ACHN (cell line): ENCODE data around the gene TRIM71.

Source experiments
- DNase-seq: peaks from one replicate; pipeline ENCODE4 v3.0.0-alpha.2; 2015
- in situ Hi-C: cut with HindIII; loops from 2 replicates; pipeline ENCODE4 v1.10.0; 2017; ENCODE audit warnings: low sequenced_read_pairs, low pct_ligation_motif_present, low pct_unique_long_range_greater_than_20kb

Gene TRIM71

DNA sequence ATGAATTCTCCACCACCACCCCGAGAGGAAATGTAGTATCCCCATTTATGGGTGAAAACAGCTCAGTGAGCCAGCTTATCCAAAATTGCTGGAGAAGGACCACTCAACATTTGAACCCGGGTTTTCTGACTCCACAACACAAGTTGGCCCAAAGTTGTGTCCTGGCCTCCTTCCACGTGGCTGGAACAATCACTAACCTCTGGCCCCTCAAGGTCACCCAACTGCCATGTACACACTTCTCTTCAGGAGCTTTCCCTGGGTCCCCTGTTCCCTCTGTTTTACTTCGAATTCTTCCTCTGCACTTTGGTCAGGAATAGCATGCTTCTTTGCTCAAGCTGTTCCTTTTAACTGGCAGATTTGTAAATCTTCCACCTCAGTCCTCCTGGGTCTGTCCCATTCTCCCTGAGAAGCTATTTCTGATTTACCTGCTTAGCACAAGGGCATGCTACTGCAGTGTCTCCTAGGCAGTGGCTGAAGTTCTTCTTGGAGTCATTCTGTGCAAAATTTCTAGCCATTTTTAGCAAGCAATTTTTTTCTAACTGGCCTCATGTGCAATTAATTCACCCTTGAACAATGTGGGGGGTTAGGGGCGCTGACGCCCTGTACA is 39.2 kb downstream of the TRIM71 start:
- in situ Hi-C loops: no loop called here
- DNase-seq: no peak

DNA sequence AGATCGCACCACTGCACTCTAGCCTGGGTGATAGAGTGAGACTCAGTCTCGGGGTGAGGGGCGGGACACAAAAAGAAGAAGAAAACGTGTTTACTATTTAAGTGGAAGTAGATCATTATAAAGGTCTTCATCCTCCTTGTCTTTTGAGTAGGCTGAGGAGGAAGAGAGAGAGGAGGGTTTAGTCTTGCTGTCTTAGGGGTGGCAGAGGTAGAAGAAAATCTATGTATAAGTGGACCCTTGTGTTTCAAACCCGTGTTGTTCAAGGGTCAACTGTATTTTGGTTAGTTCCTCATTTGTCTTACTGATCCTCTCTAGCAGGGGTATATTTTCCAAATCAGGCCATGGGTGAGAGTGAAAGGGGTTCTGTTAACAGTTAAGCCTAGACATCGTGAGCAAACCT is 40.1 kb downstream of the TRIM71 start:
- DNase-seq: no peak
- in situ Hi-C loops: no loop called here

DNA sequence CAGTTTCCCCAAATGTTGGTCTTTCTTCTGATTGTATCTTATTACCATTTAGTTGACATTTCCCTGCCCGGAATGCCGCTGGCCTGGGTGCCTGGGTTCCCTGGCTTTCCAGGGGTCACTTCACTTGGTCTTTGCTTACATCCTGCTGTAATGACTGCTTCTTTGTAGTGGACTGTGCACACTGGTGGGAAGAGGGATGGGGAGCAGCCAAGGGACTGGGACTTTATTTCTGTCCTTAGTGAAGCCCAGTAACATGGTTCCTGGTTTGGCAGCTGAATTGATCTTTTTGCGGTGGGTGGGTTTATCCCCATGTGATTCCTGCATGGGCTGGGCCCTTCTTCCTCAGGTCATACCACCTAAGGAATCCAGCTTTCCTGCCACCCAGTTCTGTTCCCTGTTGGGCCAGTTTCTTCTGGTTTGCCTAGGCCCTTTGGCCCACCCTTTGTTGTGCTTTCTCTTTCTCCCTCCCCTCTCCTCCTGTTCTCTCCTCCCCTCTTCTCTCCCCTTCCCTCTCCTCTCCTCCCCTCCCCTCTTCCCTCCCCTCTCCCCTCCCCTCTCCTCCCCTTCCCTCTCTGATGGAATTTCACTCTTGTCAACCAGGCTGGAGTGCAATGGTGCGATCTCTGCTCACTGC is 41.9 kb downstream of the TRIM71 start:
- in situ Hi-C loops: no loop called here

DNA sequence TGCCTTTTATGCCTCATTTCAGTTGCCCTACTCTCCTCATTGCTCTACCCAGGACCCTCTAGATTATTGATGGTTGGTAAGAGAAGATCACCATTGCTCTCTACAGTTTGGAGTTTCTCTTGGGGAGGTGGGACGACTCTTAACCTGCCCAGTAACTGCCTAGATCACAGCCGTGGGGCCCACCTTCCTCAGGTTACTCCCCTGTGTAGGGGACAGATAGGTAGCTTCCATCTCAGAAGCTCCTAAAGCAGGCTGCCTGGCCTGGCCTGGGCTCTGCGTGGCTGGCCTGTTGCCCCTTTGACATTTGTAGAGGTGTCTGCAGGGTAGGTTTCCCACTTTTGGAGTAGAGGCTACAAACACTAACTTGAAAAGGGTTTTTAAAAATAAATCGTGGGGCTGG is 42.7 kb downstream of the TRIM71 start:
- in situ Hi-C loops: no loop called here
- DNase-seq: no peak

More for the DNA sequence above, 41.9 kb downstream of the TRIM71 start:
- DNase-seq: no peak

DNA sequence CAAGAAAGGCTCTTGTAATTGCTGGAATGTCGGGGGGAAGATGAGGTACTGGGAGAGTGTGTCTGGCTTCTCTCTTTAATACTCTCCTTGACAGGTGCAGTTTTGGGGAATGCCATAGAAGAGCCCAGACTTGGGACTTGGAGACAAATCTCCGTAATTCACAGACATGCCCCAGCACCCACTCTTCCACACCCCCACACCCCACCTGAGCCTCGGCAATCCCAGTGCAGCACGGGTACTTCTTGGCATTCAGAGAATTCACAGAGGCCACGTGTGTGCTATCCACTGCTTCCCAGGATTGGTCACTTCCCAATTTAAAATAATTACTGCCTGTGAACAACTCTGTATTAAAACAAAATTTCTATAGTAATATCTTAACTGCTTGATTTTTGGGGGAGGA is 43.9 kb downstream of the TRIM71 start:
- in situ Hi-C loops: no loop called here
- no peak for DNase-seq

DNA sequence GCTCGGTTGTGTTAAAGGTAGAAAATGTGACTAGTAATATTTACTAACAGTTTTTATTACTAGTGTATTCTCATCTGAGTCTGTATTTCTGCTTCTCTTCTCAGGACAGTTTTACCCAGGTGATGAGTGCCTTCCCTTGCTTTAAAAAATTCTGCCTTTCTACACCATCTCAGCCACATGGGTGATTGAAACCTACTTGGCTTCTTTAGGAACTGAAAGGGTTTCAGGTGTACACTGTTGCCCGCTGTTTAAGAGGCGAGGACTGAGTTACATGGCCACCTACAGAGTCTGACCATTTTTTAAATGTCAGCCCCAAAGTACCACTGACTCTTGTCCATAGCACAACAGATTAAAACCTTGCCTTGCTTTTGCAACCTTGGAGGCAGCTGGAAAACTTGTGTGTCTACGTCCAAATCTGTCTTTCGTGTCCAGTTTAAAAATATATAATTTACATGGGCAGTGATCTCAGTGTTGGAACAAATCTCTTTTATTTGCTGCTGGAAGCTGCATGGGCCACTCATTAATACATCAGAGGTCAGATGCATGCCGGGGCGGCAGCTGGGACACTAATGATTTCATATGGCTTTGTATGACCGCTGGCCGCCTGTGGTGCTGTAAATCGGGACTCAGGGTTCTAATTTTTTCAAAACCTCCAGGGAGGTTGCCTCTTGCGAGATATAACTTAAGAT is 44.6 kb downstream of the TRIM71 start:
- DNase-seq: no peak
- in situ Hi-C loops: no loop called here

DNA sequence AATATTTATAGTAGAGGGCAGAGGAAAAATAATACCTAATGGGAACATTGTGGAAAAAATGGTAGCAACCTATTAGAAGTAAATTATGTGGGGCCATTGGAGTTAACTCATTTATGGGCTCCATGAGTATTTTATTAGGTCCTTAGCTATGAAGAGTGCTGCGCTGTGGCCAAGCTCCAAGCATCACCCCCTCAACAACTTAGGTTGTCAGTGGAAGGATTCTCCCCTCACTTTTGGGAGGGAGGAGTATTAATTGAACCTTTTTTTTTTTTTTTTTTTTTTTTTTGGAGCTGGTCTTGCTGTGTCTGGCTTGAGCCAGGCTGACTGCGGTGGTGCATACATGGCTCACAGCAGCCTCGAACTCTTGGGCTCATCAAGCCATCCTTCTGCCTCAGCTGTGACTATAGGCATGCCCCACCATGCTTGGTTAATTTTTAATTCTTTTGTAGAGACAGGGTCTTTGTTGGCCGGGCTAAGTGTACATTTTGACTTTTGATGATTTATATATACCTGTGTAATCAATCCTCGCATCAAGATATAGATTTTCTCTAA is 45.2 kb downstream of the TRIM71 start:
- DNase-seq: no peak
- in situ Hi-C loops: no loop called here

DNA sequence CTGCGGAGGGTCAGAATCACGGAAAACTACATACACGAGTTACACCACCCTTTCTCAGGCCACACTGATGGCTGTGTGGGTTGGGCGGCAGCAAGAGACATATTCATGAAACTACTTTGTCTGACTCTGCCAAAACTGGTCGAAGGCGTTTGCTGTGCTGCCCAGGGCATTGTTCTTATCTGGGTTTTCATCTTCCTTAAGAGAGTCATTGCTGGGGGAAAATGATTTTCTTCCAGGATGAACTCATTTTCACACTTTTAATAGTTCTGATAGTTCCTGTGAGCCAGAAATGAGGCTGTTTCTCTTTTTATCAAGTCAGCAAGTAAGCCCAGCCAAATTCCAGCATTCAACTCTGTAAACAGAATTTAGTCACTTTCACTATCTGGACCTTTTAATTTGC is 47.6 kb downstream of the TRIM71 start:
- no peak for DNase-seq
- in situ Hi-C loops: no loop called here

DNA sequence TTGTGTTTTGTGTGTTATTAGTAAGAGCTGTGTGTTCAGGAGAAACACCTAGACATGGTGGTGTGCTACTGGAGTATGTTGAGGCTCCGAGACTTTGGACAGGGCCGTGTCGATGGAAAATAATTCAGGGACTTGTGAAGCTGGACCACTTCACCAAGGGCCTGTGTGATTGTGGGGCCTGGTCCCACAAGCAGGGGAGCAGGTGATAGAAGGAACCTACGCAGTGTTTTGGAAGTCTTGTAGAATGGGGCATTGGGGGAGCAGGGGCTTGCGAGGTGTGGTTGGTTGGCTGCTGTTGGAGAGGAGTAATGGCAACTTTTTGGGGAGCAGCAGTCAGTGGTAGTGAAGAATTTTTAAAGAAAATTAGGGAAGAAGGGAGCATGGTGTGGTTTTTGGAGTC is 48.7 kb downstream of the TRIM71 start:
- DNase-seq: no peak
- in situ Hi-C loops: no loop called here

DNA sequence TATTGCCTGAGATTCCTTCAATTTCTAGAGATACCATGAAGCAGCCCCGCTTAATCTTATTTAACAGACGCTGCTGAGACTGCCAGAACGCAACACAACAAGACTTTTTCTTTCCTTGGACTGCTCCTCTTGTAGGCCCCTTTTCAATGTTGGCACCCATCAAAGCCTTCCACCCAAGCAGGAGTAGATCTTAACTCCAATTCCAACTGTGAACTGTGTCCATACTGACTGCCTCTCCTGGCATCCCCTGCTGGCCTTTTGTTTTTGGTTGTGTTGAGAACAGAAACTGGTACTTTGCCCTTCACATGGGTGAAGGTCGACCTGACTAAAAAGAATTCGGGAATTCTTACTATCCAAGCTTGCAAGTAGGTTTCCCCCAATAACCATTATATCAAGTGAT is 50.2 kb downstream of the TRIM71 start:
- DNase-seq: no peak
- in situ Hi-C loops: no loop called here

DNA sequence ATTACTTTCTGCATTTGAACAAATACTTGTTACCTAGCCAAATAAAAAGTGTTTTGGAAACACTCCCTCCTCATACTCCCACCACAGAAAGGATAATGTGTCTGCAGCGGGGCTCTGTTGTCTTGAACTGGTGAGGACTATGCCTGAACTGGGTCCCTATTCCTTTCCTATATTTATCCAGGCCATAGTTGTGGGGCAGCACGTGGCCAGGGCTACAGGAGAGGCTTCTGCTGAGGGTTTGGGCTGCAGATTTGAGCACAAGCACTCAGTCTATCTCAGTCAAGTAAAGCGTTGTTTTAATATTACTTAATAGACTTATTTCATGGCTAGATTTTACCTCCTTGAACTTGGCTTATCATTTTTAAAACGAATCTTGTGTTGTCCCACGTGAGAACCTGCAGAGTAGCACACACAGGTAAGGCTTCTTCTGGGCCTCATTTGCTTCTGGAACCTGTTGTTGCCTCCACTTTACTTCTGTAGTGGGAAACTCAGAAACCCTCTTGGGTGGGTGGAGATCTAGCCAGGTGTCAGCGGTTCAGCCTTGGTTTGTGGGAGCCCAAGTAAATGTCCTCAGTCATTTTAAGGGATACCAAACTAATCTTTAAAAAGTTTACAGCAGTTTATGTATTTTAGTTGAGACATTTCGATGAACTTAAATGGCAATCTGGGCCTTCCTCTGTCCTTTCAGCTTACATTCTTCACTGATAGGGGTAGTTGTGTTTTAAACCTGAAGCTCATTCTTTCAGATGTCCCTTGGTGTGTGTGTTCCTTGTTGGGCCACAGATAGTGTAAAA is 51.1 kb downstream of the TRIM71 start:
- in situ Hi-C loops: no loop called here
- DNase-seq: no peak

DNA sequence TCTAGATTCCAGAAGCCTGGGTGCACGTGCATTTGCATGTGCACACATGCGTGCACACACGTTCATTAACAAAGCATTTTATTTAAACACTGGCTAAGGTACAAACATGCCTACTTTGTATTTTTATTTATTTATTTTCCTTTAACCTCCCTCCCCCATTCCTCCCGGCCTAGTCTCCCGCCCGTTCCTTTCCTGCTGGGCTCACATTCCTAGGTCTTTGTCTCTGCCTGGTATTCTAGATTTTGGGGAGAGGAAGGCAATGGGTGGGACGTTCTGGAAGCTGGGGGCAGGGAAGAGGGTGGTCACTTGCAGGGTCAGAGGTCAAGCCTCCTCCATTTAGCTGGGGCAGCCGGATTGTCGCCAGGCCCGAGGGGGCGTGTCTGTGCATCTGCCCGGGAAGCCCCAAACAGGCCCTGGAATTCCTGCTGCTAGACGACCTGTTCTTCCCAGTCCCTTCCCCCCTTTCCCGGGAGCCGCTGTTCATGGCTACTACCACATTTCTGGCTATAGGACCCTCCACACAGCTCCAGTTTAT is 51.8 kb downstream of the TRIM71 start:
- in situ Hi-C loops: no loop called here
- no peak for DNase-seq

DNA sequence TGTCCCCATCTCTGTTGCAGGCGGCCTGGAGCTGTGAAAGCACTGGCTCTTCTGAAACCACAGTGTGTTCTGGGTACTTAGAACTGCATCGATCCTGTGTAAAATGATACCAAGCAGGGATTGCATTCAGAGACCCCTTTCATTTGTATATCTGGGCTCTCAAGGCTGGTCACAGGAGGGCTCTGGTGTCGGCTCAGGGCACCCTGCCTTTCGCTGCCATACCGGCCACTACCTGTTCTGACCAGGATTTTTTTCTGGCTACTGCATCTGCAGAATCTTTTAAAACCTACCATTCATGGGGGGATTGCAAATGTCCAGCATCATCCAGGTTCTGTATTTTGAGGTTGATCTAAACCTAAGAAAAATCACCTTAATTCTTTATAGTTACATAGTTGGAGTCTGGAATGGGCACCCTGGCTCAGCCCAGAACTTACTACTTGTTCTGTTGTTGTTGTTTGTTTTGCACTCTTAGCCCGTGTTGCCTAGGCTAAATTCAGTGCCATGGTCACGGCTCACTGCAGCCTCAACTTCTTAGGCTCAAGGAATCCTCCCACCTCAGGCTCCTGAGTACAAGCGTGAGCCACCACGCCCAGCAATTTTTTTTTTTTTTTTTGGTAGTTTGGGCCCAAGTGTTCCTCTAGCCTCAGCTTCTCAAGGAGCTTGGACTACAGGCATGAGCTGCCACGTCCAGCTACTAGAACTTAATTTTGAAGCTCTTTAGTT is 52.7 kb downstream of the TRIM71 start:
- DNase-seq: no peak

DNA sequence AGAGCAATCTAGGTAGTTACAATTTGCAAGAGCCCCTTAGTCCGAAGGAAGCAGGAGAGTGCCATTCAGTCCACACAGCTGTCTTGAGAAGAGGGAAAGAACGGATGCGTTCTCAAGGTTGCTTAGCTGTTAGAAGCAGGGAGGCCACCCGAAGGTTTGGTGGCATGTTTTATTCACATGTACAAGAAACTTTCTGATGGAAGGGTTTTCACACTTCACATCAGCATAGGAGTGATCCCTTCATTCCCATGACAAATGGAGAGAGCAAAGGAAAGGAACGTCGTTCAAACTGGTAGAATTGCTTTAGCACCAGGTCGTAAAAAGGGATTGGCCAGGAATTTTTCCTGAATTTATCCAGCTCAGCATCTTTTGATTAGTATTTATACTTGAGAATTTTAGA is 53.5 kb downstream of the TRIM71 start:
- no peak for DNase-seq
- in situ Hi-C loops: no loop called here

More for the DNA sequence above, 52.7 kb downstream of the TRIM71 start:
- in situ Hi-C loops: no loop called here

DNA sequence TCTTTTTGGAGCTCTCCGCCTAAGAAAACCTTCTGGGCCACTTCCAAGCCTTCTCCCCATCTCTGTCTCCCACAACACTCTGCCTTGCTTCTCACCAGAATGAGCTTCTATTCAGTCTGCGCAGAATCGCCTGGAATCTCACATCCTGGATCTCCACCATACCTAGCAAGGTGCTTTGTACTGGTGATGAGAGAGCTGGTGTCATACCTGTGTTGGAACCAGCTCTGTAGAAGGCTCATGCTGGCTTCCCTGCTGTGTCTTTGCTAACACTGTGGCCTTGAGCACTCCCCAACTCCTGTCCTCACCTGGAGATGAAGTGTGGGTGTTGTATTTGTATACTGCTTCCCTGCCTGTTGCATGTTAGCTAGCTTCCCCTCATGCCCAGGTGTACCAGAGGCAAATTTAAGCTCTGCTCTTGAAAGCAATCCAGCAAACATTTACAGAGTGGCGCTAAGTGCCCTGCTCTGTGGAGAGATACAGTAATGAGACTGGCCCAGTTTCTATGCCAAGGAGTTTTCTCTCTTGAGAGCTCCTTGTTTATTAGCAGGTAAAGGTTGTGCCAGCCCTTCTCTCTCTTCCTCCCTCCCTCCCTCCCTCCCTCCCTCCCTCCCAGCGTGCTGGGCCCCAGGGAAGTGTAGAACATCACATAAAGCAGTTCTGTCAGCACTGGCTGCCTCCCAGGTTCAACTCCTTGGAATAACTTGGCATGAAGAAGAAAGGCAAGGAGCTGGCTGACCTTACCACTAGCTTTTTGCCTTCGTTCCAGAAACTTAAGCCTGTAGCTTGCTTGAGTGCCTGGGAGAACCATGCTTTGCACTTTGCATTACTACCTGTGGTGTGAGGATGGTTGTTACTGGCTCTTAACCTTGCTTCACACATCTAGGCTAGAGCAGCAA is 54.9 kb downstream of the TRIM71 start:
- DNase-seq: no peak

DNA sequence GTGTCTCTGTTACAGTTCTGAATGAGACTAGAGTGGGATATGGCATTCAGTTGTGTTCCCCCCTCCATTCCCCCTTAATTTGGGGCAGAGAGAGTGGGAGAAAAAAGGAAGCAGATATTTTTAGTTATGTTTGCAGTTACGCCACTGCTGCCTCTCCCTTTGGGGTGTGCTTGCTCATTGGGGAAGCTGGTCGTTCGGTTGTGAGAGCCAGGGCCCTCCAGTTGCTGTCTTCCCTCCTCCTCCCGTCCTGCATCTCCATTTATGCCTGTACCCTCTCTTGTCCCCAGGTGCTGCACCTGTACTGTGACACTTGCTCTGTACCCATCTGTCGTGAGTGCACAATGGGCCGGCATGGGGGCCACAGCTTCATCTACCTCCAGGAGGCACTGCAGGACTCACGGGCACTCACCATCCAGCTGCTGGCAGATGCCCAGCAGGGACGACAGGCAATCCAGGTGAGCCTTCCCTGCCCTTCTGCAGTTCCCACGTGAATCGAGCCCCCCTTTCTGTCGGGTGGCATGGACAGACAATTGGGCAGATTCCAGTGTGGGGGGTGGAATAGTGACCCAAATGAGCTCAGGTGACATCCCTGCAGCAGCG is 55.8 kb downstream of the TRIM71 start:
- in situ Hi-C loops: no loop called here
- no peak for DNase-seq

More for the DNA sequence above, 54.9 kb downstream of the TRIM71 start:
- in situ Hi-C loops: no loop called here

DNA sequence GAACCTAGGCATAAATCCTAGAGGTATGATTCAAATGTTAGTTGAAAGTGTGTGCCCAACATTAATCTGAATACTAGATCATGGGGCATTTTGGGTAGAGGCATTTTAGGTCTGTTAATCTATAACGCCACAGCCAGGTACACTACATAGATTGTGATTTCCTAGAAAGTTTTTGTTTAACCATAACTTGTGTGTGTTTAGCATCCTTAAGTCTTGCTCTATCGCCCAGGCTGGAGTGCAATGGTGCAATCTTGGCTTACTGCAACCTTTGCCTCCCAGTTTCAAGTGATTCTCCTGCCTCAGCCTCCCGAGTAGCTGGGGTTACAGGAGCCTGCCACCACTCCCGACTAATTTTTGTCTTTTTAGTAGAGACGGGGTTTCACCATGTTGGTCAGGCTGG is 59.1 kb downstream of the TRIM71 start:
- no peak for DNase-seq
- in situ Hi-C loops: no loop called here
